ENCODE results near the gene CCDC3.

CCDC3 gene

DNA sequence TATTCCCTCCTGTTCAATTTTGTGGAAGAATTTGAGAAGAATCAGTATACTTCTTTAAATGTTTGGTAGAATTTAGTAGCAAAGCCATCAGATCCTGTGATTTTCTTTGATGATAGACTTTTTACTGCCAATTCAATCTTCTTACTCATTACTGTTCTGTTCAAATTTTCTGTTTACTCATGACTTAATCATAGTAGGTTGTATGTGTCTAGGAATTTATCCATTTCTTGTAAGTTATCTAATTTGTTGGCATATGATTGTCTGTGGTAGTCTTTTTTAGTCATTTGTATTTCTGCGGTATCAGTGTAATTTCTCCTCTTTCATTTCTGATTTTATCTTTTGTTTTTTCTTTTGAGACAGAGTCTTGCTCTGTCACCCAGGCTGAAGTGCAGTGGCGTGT, 87.4 kb downstream of the CCDC3 start:
- no peak for TF ChIP-seq FOXM1 (IDR thresholded peaks at IDR 0.05; ENCODE audit: borderline replicate concordance, low read depth)
- TF ChIP-seq TCF12 (IDR thresholded peaks at IDR 0.05; ENCODE audit: low read depth) = no peak
- no peak for TF ChIP-seq CEBPB (IDR thresholded peaks at IDR 0.05)
- TF ChIP-seq EGR1 (IDR thresholded peaks at IDR 0.05) = no peak
- no peak for TF ChIP-seq MAX (IDR thresholded peaks at IDR 0.05)
- TF ChIP-seq YY1 (IDR thresholded peaks at IDR 0.05; ENCODE audit: low read depth) = no peak
- no peak for TF ChIP-seq REST (IDR thresholded peaks at IDR 0.05; ENCODE audit: low read depth)
- TF ChIP-seq ZBTB7A (IDR thresholded peaks at IDR 0.05; ENCODE audit: low read depth) = no peak
- TF ChIP-seq TEAD4 (IDR thresholded peaks at IDR 0.05) = no peak
- no peak for TF ChIP-seq NFIC (IDR thresholded peaks at IDR 0.05)
- TF ChIP-seq, protein P1, sequence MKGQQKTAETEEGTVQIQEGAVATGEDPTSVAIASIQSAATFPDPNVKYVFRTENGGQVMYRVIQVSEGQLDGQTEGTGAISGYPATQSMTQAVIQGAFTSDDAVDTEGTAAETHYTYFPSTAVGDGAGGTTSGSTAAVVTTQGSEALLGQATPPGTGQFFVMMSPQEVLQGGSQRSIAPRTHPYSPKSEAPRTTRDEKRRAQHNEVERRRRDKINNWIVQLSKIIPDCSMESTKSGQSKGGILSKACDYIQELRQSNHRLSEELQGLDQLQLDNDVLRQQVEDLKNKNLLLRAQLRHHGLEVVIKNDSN (IDR thresholded peaks at IDR 0.05) = no peak
- TF ChIP-seq EP300 (IDR thresholded peaks at IDR 0.05; ENCODE audit: borderline replicate concordance) = no peak
- TF ChIP-seq RAD21 (IDR thresholded peaks at IDR 0.05; ENCODE audit: low read depth) = no peak
- TF ChIP-seq CREB1 (IDR thresholded peaks at IDR 0.05; ENCODE audit: low read depth) = no peak
- TF ChIP-seq TAF1 (IDR thresholded peaks at IDR 0.05; ENCODE audit: low read depth) = no peak

GRCh38 chr10:12911795-12912194, 89.7 kb downstream of the CCDC3 start:
- TF ChIP-seq NFIC (IDR thresholded peaks at IDR 0.05) = no peak
- TF ChIP-seq ZBTB7A (IDR thresholded peaks at IDR 0.05; ENCODE audit: low read depth) = no peak
- no peak for TF ChIP-seq REST (IDR thresholded peaks at IDR 0.05; ENCODE audit: low read depth)
- no peak for TF ChIP-seq MAX (IDR thresholded peaks at IDR 0.05)
- TF ChIP-seq EP300 (IDR thresholded peaks at IDR 0.05; ENCODE audit: borderline replicate concordance) = no peak
- TF ChIP-seq CREB1 (IDR thresholded peaks at IDR 0.05; ENCODE audit: low read depth) = no peak
- no peak for TF ChIP-seq EGR1 (IDR thresholded peaks at IDR 0.05)
- no peak for TF ChIP-seq TAF1 (IDR thresholded peaks at IDR 0.05; ENCODE audit: low read depth)
- no peak for TF ChIP-seq FOXM1 (IDR thresholded peaks at IDR 0.05; ENCODE audit: borderline replicate concordance, low read depth)

DNA sequence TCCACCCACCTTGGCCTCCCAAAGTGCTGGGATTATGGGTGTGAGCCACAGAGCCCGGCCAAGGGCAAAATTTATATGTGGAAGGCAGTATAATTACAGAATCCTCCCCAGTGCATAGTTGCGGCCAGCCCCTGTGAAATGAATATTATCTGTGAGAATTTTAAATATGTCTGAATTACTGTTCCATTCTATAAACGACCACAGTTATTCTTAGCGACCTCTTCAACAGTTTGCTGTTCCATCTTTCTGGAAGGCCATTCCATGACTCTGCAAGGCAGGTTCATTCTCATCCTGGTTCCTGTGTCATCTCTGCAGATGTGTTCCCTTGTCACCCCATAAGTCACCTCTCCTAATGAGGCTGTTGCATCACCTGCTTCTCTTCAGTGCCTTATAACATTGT, 90.7 kb downstream of the CCDC3 start:
- TF ChIP-seq NFIC (IDR thresholded peaks at IDR 0.05) (no peak), ZBTB7A (IDR thresholded peaks at IDR 0.05; ENCODE audit: low read depth) (no peak), TEAD4 (IDR thresholded peaks at IDR 0.05) (no peak), TAF1 (IDR thresholded peaks at IDR 0.05; ENCODE audit: low read depth) (no peak), EP300 (IDR thresholded peaks at IDR 0.05; ENCODE audit: borderline replicate concordance) (no peak), YY1 (IDR thresholded peaks at IDR 0.05; ENCODE audit: low read depth) (no peak), CREB1 (IDR thresholded peaks at IDR 0.05; ENCODE audit: low read depth) (no peak), TCF12 (IDR thresholded peaks at IDR 0.05; ENCODE audit: low read depth) (no peak), REST (IDR thresholded peaks at IDR 0.05; ENCODE audit: low read depth) (no peak), FOXM1 (IDR thresholded peaks at IDR 0.05; ENCODE audit: borderline replicate concordance, low read depth) (no peak), EGR1 (IDR thresholded peaks at IDR 0.05) (no peak), RAD21 (IDR thresholded peaks at IDR 0.05; ENCODE audit: low read depth) (no peak), MAX (IDR thresholded peaks at IDR 0.05) (no peak)
- TF ChIP-seq, protein P1 (IDR thresholded peaks at IDR 0.05) = no peak

- TF ChIP-seq FOXM1 (IDR thresholded peaks at IDR 0.05; ENCODE audit: borderline replicate concordance, low read depth) (no peak), REST (IDR thresholded peaks at IDR 0.05; ENCODE audit: low read depth) (no peak), TEAD4 (IDR thresholded peaks at IDR 0.05) (no peak), TCF12 (IDR thresholded peaks at IDR 0.05; ENCODE audit: low read depth) (no peak), YY1 (IDR thresholded peaks at IDR 0.05; ENCODE audit: low read depth) (no peak), MAX (IDR thresholded peaks at IDR 0.05) (no peak), CEBPB (IDR thresholded peaks at IDR 0.05) (no peak), TAF1 (IDR thresholded peaks at IDR 0.05; ENCODE audit: low read depth) (no peak), CREB1 (IDR thresholded peaks at IDR 0.05; ENCODE audit: low read depth) (no peak), ZBTB7A (IDR thresholded peaks at IDR 0.05; ENCODE audit: low read depth) (no peak), EGR1 (IDR thresholded peaks at IDR 0.05) (no peak), RAD21 (IDR thresholded peaks at IDR 0.05; ENCODE audit: low read depth) (no peak)
- TF ChIP-seq, protein P1 (IDR thresholded peaks at IDR 0.05) = no peak
Measured at GRCh38 chr10:12909836-12910185, 91.7 kb downstream of the CCDC3 start.

Measured in Ishikawa (cell line).